ENCODE results near the gene FAHD2B. TPM values are rescaled to one million over a fixed set of nuclear protein-coding genes. Genes with fewer than 3 reads are reported as not detected.
"Not testable (repeated sequence)": the region's sequence is repeated elsewhere in the genome, so short reads cannot be mapped to it uniquely, and the experiment has no call there.

Gene FAHD2B, protein sequence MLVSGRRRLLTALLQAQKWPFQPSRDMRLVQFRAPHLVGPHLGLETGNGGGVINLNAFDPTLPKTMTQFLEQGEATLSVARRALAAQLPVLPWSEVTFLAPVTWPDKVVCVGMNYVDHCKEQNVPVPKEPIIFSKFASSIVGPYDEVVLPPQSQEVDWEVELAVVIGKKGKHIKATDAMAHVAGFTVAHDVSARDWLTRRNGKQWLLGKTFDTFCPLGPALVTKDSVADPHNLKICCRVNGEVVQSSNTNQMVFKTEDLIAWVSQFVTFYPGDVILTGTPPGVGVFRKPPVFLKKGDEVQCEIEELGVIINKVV
- 13.6 TPM for polyA plus RNA-seq

DNA sequence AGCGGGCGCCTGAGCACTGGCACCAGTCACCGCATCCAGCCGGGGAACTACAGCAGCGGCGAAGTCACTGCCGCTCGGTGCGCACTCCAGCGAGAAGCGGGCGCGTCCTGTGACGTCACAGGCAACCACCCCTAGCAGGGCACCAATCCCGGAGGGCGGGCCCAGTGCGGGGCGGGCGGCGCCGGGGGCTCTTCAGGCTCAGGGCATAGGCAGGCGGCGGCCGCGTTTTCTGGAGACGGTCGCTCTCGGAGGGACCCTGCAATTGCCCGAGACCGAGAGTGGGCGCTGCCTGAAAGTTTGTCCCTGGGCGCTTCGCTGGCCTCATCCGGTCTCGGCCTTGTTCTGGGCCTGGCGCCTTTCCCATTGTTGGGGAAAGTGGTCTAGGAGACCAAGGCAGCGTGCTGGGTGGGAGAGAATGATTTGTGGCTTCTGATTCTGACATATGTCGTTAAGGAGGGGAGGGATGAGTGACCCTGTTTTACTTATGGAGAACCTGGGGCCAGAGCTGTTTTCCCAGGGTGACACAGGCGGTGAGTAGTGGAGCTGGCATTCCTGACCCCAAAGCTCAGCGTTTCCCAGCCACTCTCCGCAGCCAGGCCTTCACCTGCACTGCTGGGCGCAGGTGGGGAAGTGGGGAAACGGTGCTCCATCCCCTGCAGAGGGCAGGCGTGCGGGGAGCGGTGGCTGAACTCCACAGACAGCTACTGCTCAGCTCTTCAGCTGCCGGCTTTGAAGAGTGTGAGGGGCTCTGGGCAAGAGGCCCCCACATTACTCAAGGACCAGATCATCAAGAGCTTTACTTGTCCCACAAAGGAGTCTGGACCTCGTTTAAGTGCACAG is at the start of gene FAHD2B:
TSS of gene FAHD2B (minus strand) at position 111 of the 840 bp plus-strand sequence. CDS start 3,176 bp downstream, outside the sequence.
- H3K27ac Mint-ChIP-seq: peak within 1 kb of the TSS; percentile 45 to 77 (median 63)
- H3K9me3 Mint-ChIP-seq, H3K36me3 Mint-ChIP-seq: not testable (repeated sequence)

DNA sequence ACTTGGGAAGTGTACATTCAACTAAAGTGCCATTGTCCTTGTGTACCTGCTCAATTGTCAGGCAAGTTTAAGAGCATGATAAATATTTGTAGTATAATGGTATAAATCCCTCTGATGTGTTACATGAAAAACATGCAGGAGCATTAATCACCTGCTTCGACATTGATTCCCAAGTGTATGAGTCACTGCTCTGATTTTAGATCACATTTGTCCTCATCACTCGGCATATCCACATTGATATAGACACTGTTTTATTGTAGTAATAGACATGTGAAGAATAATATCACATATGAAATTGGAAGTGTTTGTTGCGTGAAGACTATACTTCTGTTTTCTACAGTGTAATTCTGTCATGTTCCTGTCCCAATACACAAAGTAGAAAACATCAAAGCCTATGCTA is 49.3 kb upstream of the FAHD2B start:
- not testable (repeated sequence) for H3K27me3 Mint-ChIP-seq, H3K36me3 Mint-ChIP-seq, H3K4me3 Mint-ChIP-seq, H3K4me1 Mint-ChIP-seq, H3K9me3 Mint-ChIP-seq, H3K27ac Mint-ChIP-seq

More for the DNA sequence above, at the start of gene FAHD2B:
- peak within 1 kb of the TSS; percentile 78 to 90 (median 84) for H3K4me3 Mint-ChIP-seq
- H3K4me1 Mint-ChIP-seq, H3K27me3 Mint-ChIP-seq: not testable (repeated sequence)

DNA sequence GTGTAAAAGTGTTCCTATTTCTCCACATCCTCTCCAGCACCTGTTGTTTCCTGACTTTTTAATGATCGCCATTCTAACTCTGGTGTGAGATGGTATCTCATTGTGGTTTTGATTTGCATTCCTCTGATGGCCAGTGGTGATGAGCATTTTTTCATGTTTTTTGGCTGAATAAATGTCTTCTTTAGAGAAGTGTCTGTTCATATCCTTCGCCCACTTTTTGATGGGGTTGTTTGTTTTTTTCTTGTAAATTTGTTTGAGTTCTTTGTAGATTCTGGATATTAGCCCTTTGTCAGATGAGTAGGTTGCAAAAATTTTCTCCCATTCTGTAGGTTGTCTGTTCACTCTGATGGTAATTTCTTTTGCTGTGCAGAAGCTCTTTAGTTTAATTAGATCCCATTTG is 34.4 kb upstream of the FAHD2B start:
- not testable (repeated sequence) for H3K9me3 Mint-ChIP-seq, H3K36me3 Mint-ChIP-seq, H3K4me3 Mint-ChIP-seq, H3K27ac Mint-ChIP-seq, H3K4me1 Mint-ChIP-seq, H3K27me3 Mint-ChIP-seq

DNA sequence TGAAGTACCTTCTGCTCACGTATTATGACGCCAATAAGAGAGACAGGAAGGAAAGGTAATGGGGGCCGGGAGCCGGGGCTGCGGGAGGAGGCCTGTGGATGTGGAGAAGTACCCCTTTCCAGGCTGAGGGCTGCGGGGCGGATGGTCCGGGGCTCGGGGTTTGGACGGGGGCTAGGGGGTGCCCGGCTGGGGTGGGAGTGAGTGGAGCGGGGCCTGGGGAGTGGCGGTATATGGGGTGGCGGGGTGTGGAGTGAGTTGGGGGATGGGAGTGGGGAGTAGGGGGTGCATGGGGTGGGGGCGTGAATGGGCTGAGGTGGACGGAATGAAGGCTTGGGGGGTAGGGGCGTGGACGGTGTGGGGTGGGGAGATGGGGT is 19.2 kb upstream of the FAHD2B start:
- Mint-ChIP-seq H3K4me3 (peak overlapping the region; percentile 98 to 100 (median 98)), H3K27ac (peak overlapping the region; percentile 93 to 99 (median 94))
- H3K27me3 Mint-ChIP-seq, H3K9me3 Mint-ChIP-seq, H3K36me3 Mint-ChIP-seq, H3K4me1 Mint-ChIP-seq: not testable (repeated sequence)

DNA sequence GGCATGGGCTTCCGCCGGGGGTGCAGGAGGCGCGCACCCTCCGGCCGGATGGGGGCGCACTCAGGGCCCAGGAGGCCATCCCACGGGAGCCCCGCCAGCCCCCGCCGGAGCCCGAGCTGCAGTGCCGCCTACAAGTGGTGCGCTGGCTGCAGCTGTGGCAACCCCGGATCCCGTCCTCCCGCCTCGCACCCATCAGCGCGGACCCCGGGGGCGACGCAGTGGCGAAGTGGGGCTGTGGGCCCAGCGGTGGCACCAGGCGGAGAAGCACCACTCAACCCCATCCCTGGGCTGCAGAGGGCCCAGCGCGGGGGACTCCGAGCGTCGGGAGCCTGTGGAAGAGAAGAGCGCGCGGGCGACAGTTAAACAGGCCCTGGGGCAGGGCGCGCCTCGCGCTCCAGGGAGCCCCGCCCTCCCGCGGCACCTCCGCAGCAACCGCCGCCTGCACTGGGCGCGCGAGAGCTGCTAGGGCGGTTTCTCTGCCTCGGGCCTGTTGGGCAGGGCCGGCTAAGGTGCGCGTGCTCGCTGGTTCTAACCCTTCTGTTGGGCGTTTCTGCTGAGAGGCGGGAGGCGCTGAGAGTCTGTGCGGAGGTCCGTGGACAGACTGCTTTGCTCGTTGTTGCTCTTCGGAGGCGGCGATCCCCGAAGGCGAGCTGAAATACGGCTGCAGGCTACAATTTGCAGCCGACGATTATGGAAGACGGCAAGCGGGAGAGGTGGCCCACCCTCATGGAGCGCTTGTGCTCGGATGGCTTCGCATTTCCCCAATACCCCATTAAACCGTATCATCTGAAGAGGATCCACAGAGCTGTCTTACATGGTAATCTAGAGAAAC is 18.6 kb upstream of the FAHD2B start, which contains the start of gene ANKRD36:
TSS of gene ANKRD36 (plus strand) at position 104 of the 832 bp plus-strand sequence. CDS start at position 691, 587 bp downstream.
- not testable (repeated sequence) for H3K9me3 Mint-ChIP-seq, H3K4me1 Mint-ChIP-seq, H3K27me3 Mint-ChIP-seq, H3K36me3 Mint-ChIP-seq
- Mint-ChIP-seq H3K27ac (peak within 1 kb of the TSS; percentile 93 to 99 (median 94)), H3K4me3 (peak within 1 kb of the TSS; percentile 98 to 100 (median 98))

DNA sequence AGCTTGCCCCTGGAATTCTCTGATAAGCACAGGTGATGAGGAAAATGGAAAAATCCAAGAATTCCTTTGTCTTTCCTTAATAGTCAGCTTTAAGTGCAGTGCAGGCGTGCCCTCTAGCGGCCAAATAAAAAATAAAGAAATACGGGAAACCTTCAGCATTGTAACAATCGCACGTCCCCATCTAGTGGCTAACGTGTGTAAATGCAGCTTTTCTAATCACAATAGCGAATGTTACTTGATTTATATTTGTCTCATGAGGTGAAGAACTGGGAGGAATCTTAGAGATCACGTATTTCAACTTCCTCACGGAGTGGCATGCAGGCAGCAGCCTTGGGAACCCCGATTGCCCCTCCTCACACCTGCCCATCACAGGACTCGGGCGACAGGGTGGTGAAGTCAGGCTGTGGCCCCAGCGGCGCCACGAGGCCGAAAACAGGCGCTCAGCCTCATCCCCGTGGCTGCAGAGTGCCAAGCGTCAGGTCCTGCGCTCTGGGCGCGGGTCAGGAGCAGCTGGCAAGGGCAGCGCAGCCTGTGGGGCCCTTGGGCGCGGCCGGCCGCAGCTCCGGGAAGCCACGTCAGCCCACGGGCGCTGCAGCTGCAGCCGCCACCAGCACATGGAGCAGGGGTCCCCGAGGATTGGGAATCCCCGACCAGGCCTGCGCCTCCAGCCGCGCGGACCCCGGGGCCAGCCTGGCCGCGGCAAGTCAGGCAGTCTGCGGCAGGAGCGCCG is 17.8 kb upstream of the FAHD2B start:
- H3K27me3 Mint-ChIP-seq, H3K36me3 Mint-ChIP-seq, H3K9me3 Mint-ChIP-seq, H3K4me1 Mint-ChIP-seq: not testable (repeated sequence)
- Mint-ChIP-seq H3K4me3 (peak overlapping the region; percentile 95 to 98 (median 97)), H3K27ac (peak overlapping the region; percentile 24 to 93 (median 49))

DNA sequence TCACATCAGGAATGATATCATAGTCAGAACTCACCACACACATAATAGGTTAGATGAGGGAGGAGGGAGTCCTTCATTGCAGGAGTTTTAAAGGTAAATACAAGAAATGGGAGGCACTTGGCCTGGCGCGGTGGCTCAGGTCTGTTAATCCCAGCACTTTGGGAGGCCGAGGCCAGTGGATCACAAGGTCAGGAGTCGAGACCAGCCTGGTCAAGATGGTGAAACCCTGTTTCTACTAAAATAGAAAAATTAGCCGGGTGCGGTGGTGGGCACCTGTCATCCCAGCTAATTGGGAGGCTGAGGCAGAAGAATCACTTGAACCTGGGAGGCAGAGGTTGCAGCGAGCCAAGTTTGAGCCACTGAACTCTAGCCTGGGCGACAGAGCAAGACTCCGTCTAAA is 16.6 kb upstream of the FAHD2B start:
- H3K27ac Mint-ChIP-seq, H3K9me3 Mint-ChIP-seq, H3K4me1 Mint-ChIP-seq, H3K27me3 Mint-ChIP-seq, H3K36me3 Mint-ChIP-seq: not testable (repeated sequence)
- peak overlapping the region in 1 of 4 donors; percentile 56 for H3K4me3 Mint-ChIP-seq

DNA sequence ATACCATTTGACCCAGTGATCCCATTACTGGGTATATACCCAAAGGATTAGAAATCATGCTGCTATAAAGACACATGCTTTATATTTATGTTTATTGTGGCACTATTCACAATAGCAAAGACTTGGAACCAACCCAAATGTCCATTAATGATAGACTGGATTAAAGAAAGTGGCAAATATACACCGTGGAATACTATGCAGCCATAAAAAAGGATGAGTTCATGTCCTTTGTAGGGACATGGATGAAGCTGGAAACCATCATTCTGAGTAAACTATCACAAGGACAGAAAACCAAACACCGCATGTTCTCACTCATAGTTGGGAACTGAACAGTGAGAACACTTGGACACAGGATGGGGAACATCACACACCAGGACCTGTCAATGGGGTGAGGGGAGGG is 12.2 kb upstream of the FAHD2B start:
- not testable (repeated sequence) for H3K4me3 Mint-ChIP-seq, H3K4me1 Mint-ChIP-seq, H3K9me3 Mint-ChIP-seq, H3K27me3 Mint-ChIP-seq, H3K27ac Mint-ChIP-seq, H3K36me3 Mint-ChIP-seq

DNA sequence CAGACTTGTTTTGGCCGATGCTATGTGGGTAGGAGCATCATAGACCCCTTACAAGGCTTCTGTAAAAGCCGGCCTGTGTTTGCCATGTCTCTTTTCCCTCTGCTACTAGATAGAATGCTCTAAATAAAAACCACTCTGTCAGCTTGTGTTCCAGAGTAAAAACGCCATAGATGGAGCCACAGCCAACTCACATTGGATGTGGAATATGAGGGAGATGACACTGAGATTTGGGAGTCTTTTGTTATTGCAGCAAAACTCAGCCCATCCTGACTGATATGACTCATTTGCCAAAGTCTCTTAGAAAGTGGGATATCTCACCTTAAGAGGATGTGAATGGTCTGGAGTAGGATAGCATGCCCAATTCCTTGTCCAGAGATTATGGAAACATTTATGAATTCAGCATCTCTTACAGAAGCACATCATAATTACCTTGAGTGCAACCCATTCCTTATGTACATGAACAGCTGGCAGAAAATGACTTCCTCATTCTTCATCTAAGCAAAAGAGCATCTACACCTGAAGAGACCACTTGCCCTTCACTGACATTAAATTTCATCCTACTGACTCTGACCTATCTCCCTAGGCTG is 4.2 kb upstream of the FAHD2B start:
- H3K4me3 Mint-ChIP-seq, H3K36me3 Mint-ChIP-seq, H3K9me3 Mint-ChIP-seq, H3K27ac Mint-ChIP-seq, H3K4me1 Mint-ChIP-seq, H3K27me3 Mint-ChIP-seq: not testable (repeated sequence)

DNA sequence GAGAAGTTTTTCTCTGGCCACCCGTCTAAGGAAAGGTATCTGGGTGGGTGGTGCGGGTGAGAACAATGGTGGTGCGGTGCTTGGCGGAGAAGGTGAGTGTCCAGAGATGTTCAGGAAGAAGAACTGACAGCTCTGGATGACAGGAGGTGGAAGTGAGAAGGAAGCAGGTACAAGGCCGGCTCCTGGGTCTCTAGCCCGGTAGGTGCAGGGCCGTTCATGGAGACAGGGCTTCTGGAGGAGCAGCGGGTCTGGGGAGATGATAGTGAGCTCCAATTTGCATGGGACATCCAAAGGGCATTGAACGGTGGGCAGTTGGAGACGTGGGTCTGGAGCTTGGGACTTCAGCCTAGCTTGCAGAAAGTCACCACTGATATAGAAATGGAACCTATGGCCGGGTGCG is 979 bp upstream of the FAHD2B start:
- no peaks in the 10 kb centered on the region for H3K9me3 Mint-ChIP-seq
- peaks cover 5% of the 10 kb centered on the region for H3K27me3 Mint-ChIP-seq
- H3K27ac Mint-ChIP-seq: peak overlapping the region; percentile 45 to 77 (median 63)
- no peaks in the 10 kb centered on the region for H3K36me3 Mint-ChIP-seq
- H3K4me1 Mint-ChIP-seq: peaks cover 8% of the 10 kb centered on the region in 3 donors
- H3K4me3 Mint-ChIP-seq: peak overlapping the region; percentile 78 to 90 (median 84)

DNA sequence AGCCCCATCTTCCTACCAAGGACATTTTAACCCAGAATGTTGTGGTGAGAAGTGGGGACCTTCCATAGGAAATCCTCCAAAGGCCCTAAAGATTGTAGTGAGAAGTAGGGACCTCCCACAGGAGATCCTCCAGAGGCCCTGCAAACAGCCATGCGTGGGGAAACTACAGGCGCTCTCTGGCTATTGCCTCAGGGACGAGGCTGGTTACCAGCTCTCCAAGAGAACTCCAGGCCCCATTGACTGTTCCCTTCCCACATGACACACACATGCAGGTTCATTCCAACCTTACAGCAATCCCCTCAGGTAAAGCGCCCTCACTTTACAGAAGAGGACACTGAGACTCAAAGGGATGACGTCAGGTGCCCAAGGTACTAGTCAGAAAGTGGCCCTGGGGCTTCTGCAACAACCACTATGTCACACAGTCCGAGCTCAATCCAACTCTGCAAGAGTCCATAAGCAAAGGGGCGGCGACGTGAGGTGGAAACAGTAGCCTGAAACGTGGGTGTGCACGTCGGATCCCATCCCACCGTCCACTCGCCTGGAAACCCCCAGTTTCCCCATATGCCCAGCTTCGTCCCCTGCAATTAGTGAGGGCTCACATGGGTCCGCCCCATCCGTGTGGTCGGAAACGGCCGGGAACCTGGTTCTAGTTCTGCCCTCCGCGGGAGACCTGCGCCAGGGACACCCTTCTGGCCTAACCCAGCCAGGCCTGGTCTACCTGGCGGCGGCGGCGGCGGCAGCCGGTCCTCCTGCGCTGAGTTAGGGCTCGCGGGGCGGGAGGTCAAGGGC is 505 bp downstream of the FAHD2B start:
- not testable (repeated sequence) for H3K4me1 Mint-ChIP-seq, H3K9me3 Mint-ChIP-seq, H3K27me3 Mint-ChIP-seq, H3K36me3 Mint-ChIP-seq
- Mint-ChIP-seq H3K27ac (peak overlapping the region in 1 of 3 donors; percentile 10), H3K4me3 (peak overlapping the region; percentile 1 to 60 (median 46))

DNA sequence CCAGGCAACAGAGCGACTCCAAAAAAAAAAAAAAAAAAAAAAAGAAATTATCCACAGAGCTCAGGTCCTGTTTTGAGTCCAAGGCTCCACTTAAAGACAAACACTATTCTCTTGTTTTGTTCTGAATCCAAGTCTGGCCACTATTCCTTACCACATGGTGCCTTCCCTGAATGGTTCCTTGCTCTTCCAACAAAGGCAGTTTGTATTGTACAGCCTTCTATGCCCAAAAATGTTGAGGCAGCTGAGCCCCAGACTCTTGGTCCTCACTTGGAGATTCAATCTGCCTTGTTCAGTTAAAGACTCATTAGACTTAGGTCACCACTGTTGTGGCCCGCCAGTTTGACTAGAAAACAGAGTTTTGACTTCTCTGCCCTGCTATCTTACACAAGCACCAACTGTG is 1.7 kb downstream of the FAHD2B start:
- H3K4me1 Mint-ChIP-seq, H3K36me3 Mint-ChIP-seq, H3K27ac Mint-ChIP-seq, H3K27me3 Mint-ChIP-seq, H3K9me3 Mint-ChIP-seq: not testable (repeated sequence)
- peak overlapping the region in 2 of 4 donors; percentile 60 to 65 for H3K4me3 Mint-ChIP-seq

DNA sequence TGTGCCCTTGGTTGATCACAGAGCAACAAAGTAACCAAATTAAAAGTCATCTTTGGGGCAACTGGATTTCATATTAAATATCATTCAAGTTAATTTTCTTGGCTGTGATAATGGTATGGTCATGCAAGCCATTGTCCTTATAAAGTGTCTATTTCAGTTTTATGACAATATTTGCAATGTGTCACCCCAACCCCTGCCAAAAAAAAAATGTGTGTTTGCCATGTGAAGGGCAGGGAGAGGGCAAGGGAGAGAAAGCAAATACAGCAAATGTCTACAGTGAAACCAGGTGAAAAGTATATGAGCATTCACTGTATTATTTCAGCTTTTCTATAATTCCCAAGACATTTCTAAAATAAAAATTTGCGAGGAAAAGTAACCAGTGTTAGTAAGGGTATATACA is 6.0 kb downstream of the FAHD2B start:
- H3K27ac Mint-ChIP-seq, H3K27me3 Mint-ChIP-seq, H3K9me3 Mint-ChIP-seq, H3K4me1 Mint-ChIP-seq, H3K36me3 Mint-ChIP-seq, H3K4me3 Mint-ChIP-seq: not testable (repeated sequence)

DNA sequence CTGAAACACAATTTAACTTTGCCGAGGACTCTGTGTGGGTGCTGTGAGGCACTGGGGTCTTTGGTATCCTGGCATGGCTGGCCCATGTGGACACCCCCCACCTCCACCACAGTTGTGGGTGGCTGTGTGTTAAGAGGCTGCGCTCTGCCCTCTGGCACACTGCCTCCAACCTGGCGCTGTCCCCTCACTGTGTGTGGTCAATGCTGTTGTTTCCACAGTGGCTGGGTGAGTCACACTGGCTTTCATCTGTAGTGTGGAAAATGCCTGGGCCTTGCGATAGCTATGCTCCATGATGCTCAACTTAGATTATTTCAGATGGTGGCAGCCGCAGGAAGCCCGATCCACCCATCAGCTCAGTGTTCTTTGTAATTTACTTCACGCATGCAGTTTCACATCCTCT is 9.6 kb downstream of the FAHD2B start:
- not testable (repeated sequence) for H3K4me1 Mint-ChIP-seq, H3K36me3 Mint-ChIP-seq, H3K9me3 Mint-ChIP-seq, H3K27ac Mint-ChIP-seq, H3K4me3 Mint-ChIP-seq, H3K27me3 Mint-ChIP-seq
